Panc1 (cell line): ENCODE results near the gene UPB1. TPM values are rescaled to one million over a fixed set of nuclear protein-coding genes. Genes with fewer than 3 reads are reported as not detected.

Experiments
- ATAC-seq: fragments of 200-7000 bp; cut with Tn5 transposase; 2 replicates; pipeline ENCODE4 v1.9.1; 2020; ENCODE audit warnings: mild to moderate bottlenecking, moderate library complexity
- BruUV-seq: library from RNA; stranded (reverse); fragments of 400-500 nt; replicated peaks from 2 replicates; lab custom pipeline; 2021; lab: Mats Ljungman, UMichigan
- CTCF ChIA-PET: fragments of 300-600 bp; sonication (Branson Sonifier 250); formaldehyde crosslinking; loops from one replicate; lab custom pipeline; 2022; ENCODE audit warnings: antibody characterized with exemption; lab: Charles Lee
- POLR2A ChIA-PET: fragments of 300-600 bp; sonication (Branson Sonifier 250); formaldehyde crosslinking; loops from one replicate; lab custom pipeline; 2022; ENCODE audit warnings: antibody characterized with exemption; lab: Charles Lee
- DNase-seq: peaks from one replicate; pipeline ENCODE4 v3.0.0-alpha.2; 2010; ENCODE audit warnings: low read depth, low spot score
- H3K27ac ChIP-seq: 2 replicates; pipeline ENCODE4 v1.5.1; 2011; ENCODE audit warnings: mild to moderate bottlenecking, low read length, inconsistent platforms
- H3K27me3 ChIP-seq: fragments of 200-500 bp; sonication (Bioruptor generic); 2 replicates; pipeline ENCODE4 v1.6.0; 2014; ENCODE audit warnings: low read length, inconsistent platforms; ENCODE audit not compliant: control insufficient read depth, insufficient read depth
- H3K36me3 ChIP-seq: fragments of 200-500 bp; sonication (Bioruptor generic); 2 replicates; pipeline ENCODE4 v1.5.1; 2014; ENCODE audit warnings: inconsistent platforms, mild to moderate bottlenecking, low read length, moderate library complexity; ENCODE audit not compliant: control insufficient read depth, insufficient read depth
- H3K4me1 ChIP-seq: 2 replicates; pipeline ENCODE4 v1.5.1; 2011; ENCODE audit warnings: inconsistent platforms, mild to moderate bottlenecking, low read length, moderate library complexity; ENCODE audit not compliant: control insufficient read depth, insufficient read depth
- H3K4me3 ChIP-seq, 2 experiments: 2 replicates each; pipeline ENCODE4 v1.5.1; 2011 to 2012; ENCODE audit warnings: low read depth in 2 of 2, low read length in 2 of 2, mild to moderate bottlenecking in 2 of 2, inconsistent platforms in 1 of 2, moderate library complexity in 1 of 2
- H3K9me3 ChIP-seq: fragments of 200-500 bp; sonication (Bioruptor generic); 2 replicates; pipeline ENCODE4 v1.5.1; 2014; ENCODE audit warnings: low read depth, mild to moderate bottlenecking, inconsistent platforms, low read length, moderate library complexity; ENCODE audit not compliant: control insufficient read depth, insufficient read depth
- CTCF ChIP-seq: fragments of 450-650 bp; IDR thresholded peaks from 2 replicates; pipeline ENCODE4 v1.5.1; 2017; ENCODE audit warnings: mild to moderate bottlenecking
- POLR2AphosphoS5 ChIP-seq: IDR thresholded peaks from 2 replicates; pipeline ENCODE4 v1.6.1; 2012; ENCODE audit warnings: mild to moderate bottlenecking, low read depth, low read length, moderate library complexity
- REST ChIP-seq, 2 experiments: IDR thresholded peaks; 2 replicates each; pipeline ENCODE4 v1.6.1; 2011 to 2012; ENCODE audit warnings: low read depth in 2 of 2, control low read depth in 1 of 2, low read length in 1 of 2, mild to moderate bottlenecking in 1 of 2, moderate library complexity in 1 of 2; ENCODE audit not compliant: insufficient read depth in 1 of 2
- SIN3A ChIP-seq: IDR thresholded peaks from 2 replicates; pipeline ENCODE4 v1.6.1; 2012; ENCODE audit warnings: low read depth, mild to moderate bottlenecking, low read length, moderate library complexity, borderline replicate concordance; ENCODE audit not compliant: insufficient read depth
- TCF7L2 ChIP-seq: IDR thresholded peaks from 2 replicates; pipeline ENCODE4 v1.6.1; 2011; ENCODE audit warnings: mild to moderate bottlenecking, low read depth, low read length, inconsistent platforms
- in situ Hi-C: cut with HindIII; loops from 2 replicates; pipeline ENCODE4 v1.10.0; 2016; ENCODE audit warnings: low sequenced_read_pairs, low pct_unique_long_range_greater_than_20kb
- intact Hi-C: fragments of 100-400 bp; cut with micrococcal nuclease; formaldehyde crosslinking; loops from one replicate; pipeline ENCODE4 v1.10.0; 2022; ENCODE audit not compliant: unreplicated experiment
- total RNA-seq: library from RNA; stranded (reverse); gene quantifications from one replicate; pipeline ENCODE4 v1.2.1, GENCODE V29; 2021; ENCODE audit not compliant: unreplicated experiment

Gene UPB1
- total RNA-seq, 1 experiment from 2014 or later: 0.10 TPM

GRCh38 chr22:24548812-24549211 is 53.7 kb downstream of the UPB1 start:
- no peak for ATAC-seq
- no peak for DNase-seq
- no peak overlapping the region for H3K27ac ChIP-seq
- POLR2A ChIA-PET: interaction anchor here (0.5 kb wide), 1 partner anchor 27 kb away, joined by 8 read pairs; no protein-coding TSS in a partner anchor
- in situ Hi-C loops: no loop called here
- no peak for TF ChIP-seq POLR2AphosphoS5
- TF ChIP-seq SIN3A: no peak
- TF ChIP-seq CTCF: no peak
- TF ChIP-seq TCF7L2: no peak
- no peak for TF ChIP-seq REST (IDR thresholded peaks at IDR 0.05; ENCODE audit: insufficient read depth in 1 of 2, low read depth in 2 of 2, low read length in 1 of 2)
- peaks cover 4% of the 10 kb centered on the region; the same call in 1 of the 2 replicates for H3K4me1 ChIP-seq
- H3K36me3 ChIP-seq: no peaks in the 10 kb centered on the region
- intact Hi-C loops: no loop called here
- CTCF ChIA-PET: no interaction called here
- BruUV-seq: no TSS peak
- H3K9me3 ChIP-seq: no peaks in the 10 kb centered on the region
- no peaks in the 10 kb centered on the region for H3K27me3 ChIP-seq
- no peak overlapping the region for H3K4me3 ChIP-seq

- peaks cover 7% of the 10 kb centered on the region; the same call in 1 of the 2 replicates for H3K4me1 ChIP-seq
- CTCF ChIA-PET: no interaction called here
- H3K36me3 ChIP-seq: peaks cover 2% of the 10 kb centered on the region; the same call in 1 of the 2 replicates
- intact Hi-C loops (no loop called here), in situ Hi-C loops (no loop called here)
- DNase-seq: peak; percentile 30
- no TSS peak for BruUV-seq
- H3K27ac ChIP-seq: no peak overlapping the region
- no peak for ATAC-seq
- POLR2A ChIA-PET: no interaction called here
- H3K9me3 ChIP-seq: no peaks in the 10 kb centered on the region
- H3K4me3 ChIP-seq: no peak overlapping the region
- H3K27me3 ChIP-seq: no peaks in the 10 kb centered on the region
- TF ChIP-seq REST (IDR thresholded peaks at IDR 0.05; ENCODE audit: insufficient read depth in 1 of 2, low read depth in 2 of 2, low read length in 1 of 2): no peak
- TF ChIP-seq CTCF: no peak
- no peak for TF ChIP-seq SIN3A
These were observed 55.1 kb downstream of the UPB1 start for GRCh38 chr22:24550028-24550901.
